HepG2 (cell line): Measurements from ENCODE around the gene SLCO2B1. TPM values are rescaled to one million over a fixed set of nuclear protein-coding genes. Genes with fewer than 3 reads are reported as not detected.
A peak's percentile ranks its signal among the peaks of the same experiment; 100 is the strongest.

Source experiments
- ATAC-seq: fragments of 200-7000 bp; cut with Tn5 transposase; 3 replicates; pipeline ENCODE4 v1.9.1; 2020; ENCODE audit warnings: mild to moderate bottlenecking, moderate library complexity
- BruUV-seq: library from RNA; stranded (reverse); fragments of 400-500 nt; replicated peaks from 2 replicates; lab custom pipeline; 2021; lab: Mats Ljungman, UMichigan
- CTCF ChIA-PET: fragments of 300-600 bp; formaldehyde crosslinking; extraction: SDS; loops from one replicate; lab custom pipeline; 2021; ENCODE audit warnings: low total read pairs, inconsistent platforms, low intra/inter-chr PET ratio; lab: Yijun Ruan, JAX
- POLR2A ChIA-PET: fragments of 350-600 bp; sonication (Branson Sonifier 250); formaldehyde crosslinking; loops from one replicate; lab custom pipeline; 2020; ENCODE audit warnings: antibody characterized with exemption, inconsistent platforms; lab: Yijun Ruan, JAX
- DNase-seq: peaks from one replicate; pipeline ENCODE4 v3.0.0-alpha.2; 2015; ENCODE audit warnings: low spot score
- FAIRE-seq: peaks from 3 replicates; lab custom pipeline; 2011; peaks lifted over from hg19 to GRCh38; lab: Jason Lieb, UNC
- H2AFZ ChIP-seq: one replicate; pipeline ENCODE4 v1.6.1; 2011; ENCODE audit warnings: low read length, inconsistent platforms
- H3K27ac ChIP-seq: fragments of 300-600 bp; 3 replicates; pipeline ENCODE4 v1.8.0; 2011; ENCODE audit warnings: mixed run types, mild to moderate bottlenecking, mixed read lengths, low read length, inconsistent platforms; ENCODE audit not compliant: insufficient read depth; ENCODE audit errors: extremely low read length
- H3K27me3 ChIP-seq, 2 experiments: fragments of 200-600 bp in 1 of 2; 2 replicates in 1 of 2; 3 replicates in 1 of 2; pipeline versions ENCODE4 v1.6.0 to v1.8.0; 2011; ENCODE audit warnings: low read length in 2 of 2, mild to moderate bottlenecking in 2 of 2, moderate library complexity in 2 of 2, inconsistent platforms in 1 of 2; ENCODE audit not compliant: insufficient read depth in 2 of 2, control insufficient read depth in 1 of 2
- H3K36me3 ChIP-seq, 2 experiments: fragments of 200-600 bp in 1 of 2; replicated peaks in 1 of 2; 2 replicates in 1 of 2; 3 replicates in 1 of 2; pipeline versions ENCODE4 v1.5.1 to v1.8.0; 2011; ENCODE audit warnings: low read length in 2 of 2, inconsistent platforms in 1 of 2; ENCODE audit not compliant: insufficient read depth in 2 of 2, control insufficient read depth in 1 of 2
- H3K4me1 ChIP-seq: 2 replicates; pipeline ENCODE4 v1.5.1; 2012; ENCODE audit warnings: low read length, inconsistent platforms; ENCODE audit not compliant: insufficient read depth
- H3K4me2 ChIP-seq: 2 replicates; pipeline ENCODE4 v1.6.0; 2011; ENCODE audit warnings: low read depth, low read length, inconsistent platforms
- H3K4me3 ChIP-seq, 3 experiments: fragments of 200-600 bp in 1 of 3; sonication (generic), shearing (Covaris generic) in 1 of 3; replicated peaks in 1 of 3; 2 replicates each; pipeline ENCODE4 v1.5.1; 2011 to 2016; ENCODE audit warnings: low read length in 3 of 3, inconsistent platforms in 2 of 3, low read depth in 2 of 3, mild to moderate bottlenecking in 2 of 3, control low read depth in 1 of 3, mixed read lengths in 1 of 3; ENCODE audit not compliant: insufficient read depth in 1 of 3
- H3K79me2 ChIP-seq: one replicate; pipeline ENCODE4 v1.6.1; 2011; ENCODE audit warnings: low read length, inconsistent platforms; ENCODE audit not compliant: insufficient read depth
- H3K9ac ChIP-seq: 2 replicates; pipeline ENCODE4 v1.6.0; 2011; ENCODE audit warnings: mild to moderate bottlenecking, low read depth, low read length, inconsistent platforms; ENCODE audit not compliant: insufficient read depth
- H3K9me3 ChIP-seq: 2 replicates; pipeline ENCODE4 v1.5.1; 2012; ENCODE audit warnings: mild to moderate bottlenecking, low read length
- H4K20me1 ChIP-seq: 2 replicates; pipeline ENCODE4 v1.6.0; 2011; ENCODE audit warnings: inconsistent platforms, mild to moderate bottlenecking, low read length, moderate library complexity; ENCODE audit not compliant: insufficient read depth
- BCL6 ChIP-seq: IDR thresholded peaks from 2 replicates; pipeline ENCODE4 v1.6.1; 2016; ENCODE audit warnings: missing genetic modification reagents, missing compliant biosample characterization
- KAT7 ChIP-seq: IDR thresholded peaks from 2 replicates; pipeline ENCODE4 v1.6.1; 2018; ENCODE audit warnings: borderline replicate concordance, missing compliant biosample characterization
- U2AF2 ChIP-seq: fragments of 200-400 bp; formaldehyde crosslinking; IDR thresholded peaks from 2 replicates; pipeline ENCODE4 v1.6.1; 2017; ENCODE audit warnings: low read depth, mild to moderate bottlenecking, low read length
- ZNF317 ChIP-seq: sonication (generic); formaldehyde crosslinking; IDR thresholded peaks from 2 replicates; pipeline ENCODE4 v1.5.0; 2020; ENCODE audit warnings: mild to moderate bottlenecking, missing genetic modification reagents
- ZNF329 ChIP-seq: sonication (generic); formaldehyde crosslinking; IDR thresholded peaks from 2 replicates; pipeline ENCODE4 v1.9.0; 2021; ENCODE audit warnings: low read depth, mild to moderate bottlenecking, missing genetic modification reagents
- ZNF616 ChIP-seq: sonication (generic); formaldehyde crosslinking; IDR thresholded peaks from 2 replicates; pipeline ENCODE4 v1.5.0; 2020; ENCODE audit warnings: low read depth, mild to moderate bottlenecking, missing genetic modification reagents
- ZNF678 ChIP-seq: sonication (generic); formaldehyde crosslinking; IDR thresholded peaks from 2 replicates; pipeline ENCODE4 v1.4.0; 2020; ENCODE audit warnings: mild to moderate bottlenecking, missing genetic modification reagents
- ZSCAN29 ChIP-seq: sonication (generic); formaldehyde crosslinking; conservative IDR thresholded peaks from 2 replicates; pipeline ENCODE4 v1.4.0; 2020; ENCODE audit warnings: mild to moderate bottlenecking, missing genetic modification reagents
- WGBS: methylation state at CpG from one replicate; pipeline ENCODE4 v1.1.6; 2017; ENCODE audit warnings: low lambda C conversion rate; 5-methylcytosine and 5-hydroxymethylcytosine counted together
- in situ Hi-C: cut with HindIII; loops from 2 replicates; pipeline ENCODE4 v1.10.0; 2017; ENCODE audit warnings: low pct_unique_long_range_greater_than_20kb; ENCODE audit not compliant: extremely low pct_ligation_motif_present
- intact Hi-C: fragments of 100-400 bp; cut with micrococcal nuclease; formaldehyde crosslinking; loops from one replicate; pipeline ENCODE4 v1.10.0; 2022; ENCODE audit not compliant: unreplicated experiment
- polyA plus RNA-seq, 8 experiments: library from polyadenylated mRNA; depleted of rRNA in 3 of 8; stranded (reverse) in 7 of 8; unstranded in 1 of 8; fragments of >200 nt; fragmentation: Illumina TruSeq in 4 of 8; extraction: Trizol in 4 of 8; gene quantifications; 2 replicates each; pipeline versions ENCODE4 v1.2.1 to v1.2.3, GENCODE V29; 2011 to 2016; ENCODE audit warnings: low read depth in 4 of 8, missing spikeins in 1 of 8, mixed read lengths in 1 of 8; ENCODE audit not compliant: insufficient read depth in 1 of 8
- total RNA-seq, 5 experiments: library from RNA; depleted of rRNA; stranded (reverse); fragments of >200 nt; fragmentation: Illumina TruSeq; extraction: Trizol; gene quantifications; 2 replicates each; pipeline ENCODE4 v1.2.3, GENCODE V29; 2016; ENCODE audit warnings: low read depth in 1 of 5
- TF ChIP-seq, protein P1 (sequence below): sonication (generic); formaldehyde crosslinking; IDR thresholded peaks from 2 replicates; pipeline ENCODE4 v1.4.0; 2020; ENCODE audit warnings: mild to moderate bottlenecking, missing genetic modification reagents

Gene SLCO2B1
- total and polyA plus RNA-seq, 2 of the 13 experiments (the other 11 are each of a cell fraction or from before 2014, with no cell fraction given): 15.3 to 19.8 TPM

DNA sequence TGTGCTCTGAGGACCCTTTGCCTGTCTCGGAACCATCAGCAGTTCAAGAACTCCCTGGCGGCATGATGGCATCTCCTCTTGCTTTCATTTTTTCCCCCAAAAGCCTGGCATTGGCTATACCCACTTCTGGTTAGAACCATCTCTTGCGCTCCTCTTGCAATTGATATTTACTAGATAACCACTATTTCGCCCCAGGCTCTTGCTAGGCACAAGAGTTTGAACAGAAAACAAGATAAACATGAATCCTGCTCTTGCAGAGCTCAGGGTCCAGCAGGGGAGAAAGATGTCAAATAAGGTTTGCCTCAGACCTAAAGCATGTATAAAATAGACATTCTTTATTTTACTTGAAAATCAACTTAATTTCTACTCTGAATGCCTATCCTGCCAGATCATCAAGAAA, 33.1 kb downstream of the SLCO2B1 start:
- no peak for DNase-seq
- Histone ChIP-seq H3K36me3 (peaks cover 4 to 9% of the 10 kb centered on the region in 2 experiments; a peak in 2 of 5 replicates), H3K79me2 (no peaks in the 10 kb centered on the region), H3K4me1 (peaks cover 17% of the 10 kb centered on the region), H3K4me3 (no peak overlapping the region), H3K9me3 (no peaks in the 10 kb centered on the region), H4K20me1 (no peaks in the 10 kb centered on the region), H3K4me2 (no peak overlapping the region), H3K27ac (peak overlapping the region; percentile 4)
- BruUV-seq: no TSS peak
- 93% methylated on average over 4 of the region's 4 CpGs for WGBS
- POLR2A ChIA-PET: interaction anchor here (1.0 kb wide), 1 partner anchor 38 kb away, joined by 6 read pairs; no protein-coding TSS in a partner anchor
- in situ Hi-C loops: no loop called here
- no peak for TF ChIP-seq ZNF678 (CRISPR knock-in tag)
- TF ChIP-seq U2AF2: no peak
- TF ChIP-seq ZNF329 (CRISPR knock-in tag): no peak
- no peak for TF ChIP-seq ZSCAN29
- TF ChIP-seq KAT7 (CRISPR knock-in tag): no peak
- no peak for TF ChIP-seq ZNF317 (CRISPR knock-in tag)
- TF ChIP-seq, protein P1, sequence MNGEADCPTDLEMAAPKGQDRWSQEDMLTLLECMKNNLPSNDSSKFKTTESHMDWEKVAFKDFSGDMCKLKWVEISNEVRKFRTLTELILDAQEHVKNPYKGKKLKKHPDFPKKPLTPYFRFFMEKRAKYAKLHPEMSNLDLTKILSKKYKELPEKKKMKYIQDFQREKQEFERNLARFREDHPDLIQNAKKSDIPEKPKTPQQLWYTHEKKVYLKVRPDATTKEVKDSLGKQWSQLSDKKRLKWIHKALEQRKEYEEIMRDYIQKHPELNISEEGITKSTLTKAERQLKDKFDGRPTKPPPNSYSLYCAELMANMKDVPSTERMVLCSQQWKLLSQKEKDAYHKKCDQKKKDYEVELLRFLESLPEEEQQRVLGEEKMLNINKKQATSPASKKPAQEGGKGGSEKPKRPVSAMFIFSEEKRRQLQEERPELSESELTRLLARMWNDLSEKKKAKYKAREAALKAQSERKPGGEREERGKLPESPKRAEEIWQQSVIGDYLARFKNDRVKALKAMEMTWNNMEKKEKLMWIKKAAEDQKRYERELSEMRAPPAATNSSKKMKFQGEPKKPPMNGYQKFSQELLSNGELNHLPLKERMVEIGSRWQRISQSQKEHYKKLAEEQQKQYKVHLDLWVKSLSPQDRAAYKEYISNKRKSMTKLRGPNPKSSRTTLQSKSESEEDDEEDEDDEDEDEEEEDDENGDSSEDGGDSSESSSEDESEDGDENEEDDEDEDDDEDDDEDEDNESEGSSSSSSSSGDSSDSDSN (CRISPR knock-in tag): no peak
- peak; percentile 65 for TF ChIP-seq BCL6 (CRISPR knock-in tag)
- TF ChIP-seq ZNF616 (CRISPR knock-in tag): no peak
- TF ChIP-seq, all 625 proteins: peak for 1
- FAIRE-seq (no peak), ATAC-seq (peak; percentile 39; the same call in 2 of the 3 replicates)
- CTCF ChIA-PET: no interaction called here
- no peaks in the 10 kb centered on the region for H3K27me3 ChIP-seq
- no peak overlapping the region for H3K9ac ChIP-seq
- intact Hi-C loops: no loop called here
- no peak overlapping the region for H2AFZ ChIP-seq
